Adrenal gland (tissue), 5 donors: ENCODE data around the gene PEX14.

ENCODE experiments used
- POLR2A ChIP-seq, 2 donors: fragments of 450-650 bp; IDR thresholded peaks; one replicate each; pipeline ENCODE4 v1.6.1; 2017; ENCODE audit warnings: antibody characterized with exemption in 2 of 2, mild to moderate bottlenecking in 2 of 2, moderate library complexity in 1 of 2
- TF ChIP-seq, protein P1 (sequence below), 6 experiments: fragments of 450-650 bp in 4 of 6; fragments of 200-600 bp in 2 of 6; sonication (generic) in 1 of 6; IDR thresholded peaks; 1 replicate in 5 of 6; 2 replicates in 1 of 6; pipeline versions ENCODE4 v1.5.1 to v1.8.0; 2016 to 2021; ENCODE audit warnings: antibody characterized with exemption in 6 of 6, mild to moderate bottlenecking in 2 of 6, moderate library complexity in 1 of 6
- donor health status: DM: no; HTN: no; CAD: no.

DNA sequence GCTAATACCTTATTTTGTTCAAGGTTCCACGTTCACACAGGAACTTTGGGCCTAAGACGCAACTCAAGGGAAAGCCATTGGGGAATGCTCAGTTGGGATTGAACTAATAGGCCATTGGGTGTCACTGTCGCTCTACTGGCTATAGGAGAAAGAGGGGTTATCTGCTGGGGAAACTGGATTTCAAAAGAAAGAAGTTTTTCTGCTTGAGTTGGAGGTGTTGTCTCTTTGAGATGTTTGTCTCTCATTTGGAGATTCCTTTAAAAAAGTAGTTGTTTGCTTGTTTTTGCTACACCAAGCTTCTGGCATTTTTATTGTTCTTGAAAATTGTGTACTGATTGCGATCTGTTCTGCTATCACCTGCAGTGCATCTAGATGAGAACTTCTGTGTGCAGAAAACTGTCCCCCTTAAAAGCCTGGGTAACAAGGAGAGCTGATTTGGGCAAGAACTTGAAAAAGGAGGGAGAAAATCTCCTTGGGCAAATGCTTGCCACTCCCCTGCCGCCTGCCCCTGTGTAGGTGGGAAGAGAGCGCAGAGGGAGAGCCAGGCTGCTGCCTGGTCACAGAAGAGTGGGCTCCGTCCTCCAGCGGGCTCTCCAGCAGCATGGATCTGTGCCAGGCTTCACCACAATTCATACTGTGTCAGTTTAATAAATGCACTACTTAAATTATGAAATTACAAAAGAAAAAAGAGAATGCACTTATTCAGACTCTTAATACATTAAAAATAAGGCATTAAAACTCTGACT is 39.9 kb downstream of the PEX14 start:
- TF ChIP-seq, protein P1, sequence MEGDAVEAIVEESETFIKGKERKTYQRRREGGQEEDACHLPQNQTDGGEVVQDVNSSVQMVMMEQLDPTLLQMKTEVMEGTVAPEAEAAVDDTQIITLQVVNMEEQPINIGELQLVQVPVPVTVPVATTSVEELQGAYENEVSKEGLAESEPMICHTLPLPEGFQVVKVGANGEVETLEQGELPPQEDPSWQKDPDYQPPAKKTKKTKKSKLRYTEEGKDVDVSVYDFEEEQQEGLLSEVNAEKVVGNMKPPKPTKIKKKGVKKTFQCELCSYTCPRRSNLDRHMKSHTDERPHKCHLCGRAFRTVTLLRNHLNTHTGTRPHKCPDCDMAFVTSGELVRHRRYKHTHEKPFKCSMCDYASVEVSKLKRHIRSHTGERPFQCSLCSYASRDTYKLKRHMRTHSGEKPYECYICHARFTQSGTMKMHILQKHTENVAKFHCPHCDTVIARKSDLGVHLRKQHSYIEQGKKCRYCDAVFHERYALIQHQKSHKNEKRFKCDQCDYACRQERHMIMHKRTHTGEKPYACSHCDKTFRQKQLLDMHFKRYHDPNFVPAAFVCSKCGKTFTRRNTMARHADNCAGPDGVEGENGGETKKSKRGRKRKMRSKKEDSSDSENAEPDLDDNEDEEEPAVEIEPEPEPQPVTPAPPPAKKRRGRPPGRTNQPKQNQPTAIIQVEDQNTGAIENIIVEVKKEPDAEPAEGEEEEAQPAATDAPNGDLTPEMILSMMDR (IDR thresholded peaks at IDR 0.05), result peak; percentile 18 to 52 (median 50)
- no peak for TF ChIP-seq POLR2A (IDR thresholded peaks at IDR 0.05)
